ENCODE results near the gene RAB17.

GRCh38 chr2:237585590-237586221 is 4.8 kb downstream of the RAB17 start:
- no peak for TF ChIP-seq CTCF (IDR thresholded peaks at IDR 0.05; ENCODE audit: low read length)
- no peak for TF ChIP-seq EZH2 (IDR thresholded peaks at IDR 0.05; ENCODE audit: borderline replicate concordance, low read length)
